Measurements from ENCODE around the gene ACTR3C.

DNA sequence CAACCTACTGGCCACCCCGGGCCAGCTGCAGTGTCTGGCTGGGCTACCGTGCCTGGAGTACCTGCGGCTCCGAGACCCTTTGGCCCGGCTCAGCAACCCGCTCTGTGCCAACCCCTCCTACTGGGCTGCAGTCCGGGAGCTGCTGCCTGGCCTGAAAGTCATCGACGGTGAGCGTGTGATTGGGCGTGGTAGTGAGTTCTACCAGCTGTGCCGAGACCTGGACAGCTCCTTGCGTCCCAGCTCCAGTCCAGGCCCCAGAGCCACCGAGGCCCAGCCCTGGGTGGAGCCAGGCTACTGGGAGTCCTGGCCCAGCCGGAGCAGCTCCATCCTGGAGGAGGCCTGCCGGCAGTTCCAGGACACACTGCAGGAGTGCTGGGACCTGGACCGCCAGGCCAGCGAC, 13.8 kb upstream of the ACTR3C start:
- TF ChIP-seq, protein P1, sequence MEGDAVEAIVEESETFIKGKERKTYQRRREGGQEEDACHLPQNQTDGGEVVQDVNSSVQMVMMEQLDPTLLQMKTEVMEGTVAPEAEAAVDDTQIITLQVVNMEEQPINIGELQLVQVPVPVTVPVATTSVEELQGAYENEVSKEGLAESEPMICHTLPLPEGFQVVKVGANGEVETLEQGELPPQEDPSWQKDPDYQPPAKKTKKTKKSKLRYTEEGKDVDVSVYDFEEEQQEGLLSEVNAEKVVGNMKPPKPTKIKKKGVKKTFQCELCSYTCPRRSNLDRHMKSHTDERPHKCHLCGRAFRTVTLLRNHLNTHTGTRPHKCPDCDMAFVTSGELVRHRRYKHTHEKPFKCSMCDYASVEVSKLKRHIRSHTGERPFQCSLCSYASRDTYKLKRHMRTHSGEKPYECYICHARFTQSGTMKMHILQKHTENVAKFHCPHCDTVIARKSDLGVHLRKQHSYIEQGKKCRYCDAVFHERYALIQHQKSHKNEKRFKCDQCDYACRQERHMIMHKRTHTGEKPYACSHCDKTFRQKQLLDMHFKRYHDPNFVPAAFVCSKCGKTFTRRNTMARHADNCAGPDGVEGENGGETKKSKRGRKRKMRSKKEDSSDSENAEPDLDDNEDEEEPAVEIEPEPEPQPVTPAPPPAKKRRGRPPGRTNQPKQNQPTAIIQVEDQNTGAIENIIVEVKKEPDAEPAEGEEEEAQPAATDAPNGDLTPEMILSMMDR (IDR thresholded peaks at IDR 0.05): no peak
- no peak for TF ChIP-seq POLR2A (IDR thresholded peaks at IDR 0.05)
